GM12878 (cell line): Measurements from ENCODE around the gene CHRNA9. TPM values are rescaled to one million over a fixed set of nuclear protein-coding genes. Genes with fewer than 3 reads are reported as not detected.

Experiments used
- ATF7 ChIP-seq: fragments of 450-650 bp; IDR thresholded peaks from 2 replicates; pipeline ENCODE4 v1.6.1; 2016; ENCODE audit warnings: low read depth, mild to moderate bottlenecking
- CHD4 ChIP-seq: fragments of 200-600 bp; sonication (generic); IDR thresholded peaks from 2 replicates; pipeline ENCODE4 v1.6.1; 2016; ENCODE audit warnings: mild to moderate bottlenecking
- CREB1 ChIP-seq: IDR thresholded peaks from 2 replicates; pipeline ENCODE4 v1.6.1; 2012; ENCODE audit warnings: low read depth, mild to moderate bottlenecking, inconsistent platforms
- CTCF ChIP-seq, 3 experiments: IDR thresholded peaks in 2 of 3; conservative IDR thresholded peaks in 1 of 3; 2 replicates each; pipeline ENCODE4 v1.5.1; 2011; ENCODE audit warnings: low read depth in 3 of 3, low read length in 3 of 3, mild to moderate bottlenecking in 3 of 3, control low read depth in 2 of 3, moderate library complexity in 2 of 3, inconsistent platforms in 1 of 3, mixed read lengths in 1 of 3; ENCODE audit not compliant: control insufficient read depth in 2 of 3, insufficient read depth in 1 of 3; ENCODE audit errors: extremely low read depth in 1 of 3
- ESRRA ChIP-seq: IDR thresholded peaks from 2 replicates; pipeline ENCODE4 v1.6.1; 2012; ENCODE audit warnings: mild to moderate bottlenecking, low read length, improper control_type of control experiment
- IKZF1 ChIP-seq: fragments of 450-650 bp; conservative IDR thresholded peaks from 2 replicates; pipeline ENCODE4 v1.6.1; 2017; ENCODE audit warnings: antibody characterized with exemption, mild to moderate bottlenecking
- JUNB ChIP-seq: IDR thresholded peaks from 2 replicates; pipeline ENCODE4 v1.6.1; 2016; ENCODE audit warnings: antibody characterized with exemption, mild to moderate bottlenecking
- MAX ChIP-seq: IDR thresholded peaks from 2 replicates; pipeline ENCODE4 v1.6.1; 2012; ENCODE audit warnings: low read depth, low read length, improper control_type of control experiment
- MEF2B ChIP-seq: fragments of 450-650 bp; IDR thresholded peaks from 2 replicates; pipeline ENCODE4 v1.6.1; 2018; ENCODE audit warnings: mild to moderate bottlenecking, moderate library complexity; ENCODE audit not compliant: partially characterized antibody, poor library complexity, severe bottlenecking
- MLLT1 ChIP-seq: fragments of 450-650 bp; IDR thresholded peaks from 2 replicates; pipeline ENCODE4 v1.6.1; 2016; ENCODE audit warnings: mild to moderate bottlenecking
- PBX3 ChIP-seq: IDR thresholded peaks from 2 replicates; pipeline ENCODE4 v1.6.1; 2011; ENCODE audit warnings: mild to moderate bottlenecking, low read depth, low read length, moderate library complexity; ENCODE audit not compliant: insufficient replicate concordance
- POLR2A ChIP-seq: IDR thresholded peaks from 2 replicates; pipeline ENCODE4 v1.6.1; 2011; ENCODE audit warnings: low read depth, mild to moderate bottlenecking, low read length
- RAD51 ChIP-seq: fragments of 450-650 bp; IDR thresholded peaks from 2 replicates; pipeline ENCODE4 v1.6.1; 2016; ENCODE audit warnings: moderate library complexity, mild to moderate bottlenecking, inconsistent platforms
- WRNIP1 ChIP-seq: IDR thresholded peaks from 2 replicates; pipeline ENCODE4 v1.6.1; 2011; ENCODE audit warnings: low read depth, low read length, improper control_type of control experiment, borderline replicate concordance
- ZBTB11 ChIP-seq: fragments of 450-650 bp; formaldehyde crosslinking; IDR thresholded peaks from 2 replicates; pipeline ENCODE4 v1.5.0; 2022; ENCODE audit warnings: mild to moderate bottlenecking, missing genetic modification characterization
- ZBTB40 ChIP-seq: fragments of 450-650 bp; IDR thresholded peaks from 2 replicates; pipeline ENCODE4 v1.6.1; 2016; ENCODE audit warnings: mild to moderate bottlenecking, moderate library complexity, borderline replicate concordance
- polyA plus RNA-seq, 11 experiments: library from polyadenylated mRNA; depleted of rRNA in 4 of 11; unstranded in 6 of 11; stranded (reverse) in 5 of 11; fragments of >200 nt; fragmentation: Nextera tagmentation in 4 of 11; fragmentation: Illumina TruSeq in 1 of 11; extraction: Ambion mirVana in 4 of 11; extraction: Trizol in 1 of 11; gene quantifications; 1 replicate in 1 of 11; 2 replicates in 10 of 11; pipeline versions ENCODE4 v1.2.1 to v1.2.3, GENCODE V29; 2011 to 2016; ENCODE audit warnings: inconsistent platforms in 2 of 11, missing spikeins in 2 of 11, low read depth in 1 of 11
- total RNA-seq, 4 experiments: library from RNA; depleted of rRNA in 3 of 4; stranded (reverse); fragments of >200 nt in 3 of 4; fragmentation: Illumina TruSeq in 1 of 4; extraction: Trizol in 1 of 4; gene quantifications; 2 replicates each; pipeline versions ENCODE4 v1.2.1 to v1.2.3, GENCODE V29; 2013 to 2021

Gene CHRNA9
- total and polyA plus RNA-seq, 10 of the 15 experiments (the other 5 are each of a cell fraction or from before 2014, with no cell fraction given): 0.05 to 0.09 (median 0.08) TPM; not detected in 7

- TF ChIP-seq PBX3 (no peak), MEF2B (peak; percentile 88), CTCF (IDR thresholded peaks at IDR 0.05 in 2 of 3, conservative IDR thresholded peaks at IDR 0.05 in 1 of 3; ENCODE audit: control insufficient read depth in 2 of 3, extremely low read depth in 1 of 3, insufficient read depth in 1 of 3, low read depth in 3 of 3, low read length in 3 of 3) (peak; percentile 75 to 88 (median 82)), RAD51 (no peak), CHD4 (no peak), ESRRA (peak; percentile 88), CREB1 (peak; percentile 75), ATF7 (peak; percentile 81), MLLT1 (peak; percentile 36), WRNIP1 (no peak), MAX (0 out of 2 replicates have a peak, but pooled peaks have one; percentile 7), IKZF1 (peak; percentile 48), POLR2A (0 out of 2 replicates have a peak, but pooled peaks have one; percentile 32), ZBTB11 (CRISPR knock-in tag) (no peak), ZBTB40 (peak; percentile 24; the same call in 1 of the 2 replicates), JUNB (0 out of 2 replicates have a peak, but pooled peaks have one; percentile 31)
Observed at GRCh38 chr4:40316782-40317635, 18.1 kb upstream of the CHRNA9 start (continued).
